Measurements from ENCODE around the gene NOS3.

The NOS3 gene

DNA sequence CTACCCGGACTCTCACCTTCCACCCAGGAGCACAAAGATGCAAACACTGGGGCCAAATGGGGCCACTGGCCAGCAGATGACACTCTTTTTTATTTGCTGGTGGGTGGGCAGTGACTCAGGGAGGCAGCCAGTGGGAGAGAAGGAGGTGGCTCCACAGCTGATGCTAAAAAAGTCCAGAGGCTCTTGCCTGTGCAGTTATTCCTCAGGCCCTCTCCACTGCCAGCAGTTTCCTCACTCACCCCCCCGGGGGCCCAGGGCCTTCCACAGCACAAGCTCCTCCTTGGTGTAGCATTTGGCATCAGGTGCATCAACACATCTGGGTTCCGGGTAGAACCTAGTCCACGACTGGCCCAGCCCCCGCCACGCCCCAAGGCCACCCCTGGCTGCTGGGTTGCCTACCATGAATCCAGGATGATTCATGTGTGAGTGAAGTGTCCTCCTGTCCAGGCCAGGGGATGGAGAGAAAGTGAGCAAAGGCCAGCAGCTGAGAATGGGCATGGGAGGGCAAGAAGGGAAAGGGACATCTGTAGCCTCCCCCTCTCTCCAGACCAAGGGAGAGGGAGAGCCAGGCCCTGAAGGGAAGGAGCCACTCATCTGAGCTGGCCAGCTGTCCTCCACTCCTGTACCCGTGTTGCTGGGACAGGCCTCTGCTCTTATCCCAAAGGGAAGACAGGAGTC lies 11.0 kb upstream of the NOS3 start:
- ChIA-PET CTCF (interaction anchor here (0.8 to 9.6 kb wide), 8 partner anchors 9 to 132 kb away, joined by 3 to 215 read pairs (median 5); partner anchors contain the start of gene NOS3), POLR2A (interaction anchor here (0.9 kb wide), 1 partner anchor 30 kb away, joined by 4 read pairs; no protein-coding TSS in a partner anchor)
- Histone ChIP-seq H3K27ac (ENCODE audit: insufficient read depth in 1 of 2, low read depth in 1 of 2, low read length in 2 of 2, poor library complexity in 1 of 2, severe bottlenecking in 2 of 2) (no peak overlapping the region), H3K4me1 (ENCODE audit: control extremely low read depth in 1 of 4, control insufficient read depth in 4 of 4, insufficient read depth in 4 of 4, low read length in 3 of 4) (peaks cover 0 to 26% (median 19%) of the 10 kb centered on the region in 4 experiments), H3K9me3 (ENCODE audit: control extremely low read depth in 1 of 5, control insufficient read depth in 4 of 5, insufficient read depth in 2 of 5, low read depth in 1 of 5, low read length in 4 of 5) (no peaks in the 10 kb centered on the region), H3K27me3 (replicated peaks in 2 of 5; ENCODE audit: control insufficient read depth in 4 of 5, insufficient read depth in 5 of 5, low read length in 4 of 5) (peaks cover 0 to 85% (median 37%) of the 10 kb centered on the region in 5 experiments), H3K4me3 (ENCODE audit: control insufficient read depth in 1 of 7, extremely low read depth in 1 of 7, insufficient read depth in 4 of 7, low read depth in 2 of 7, low read length in 6 of 7) (no peak overlapping the region), H3K36me3 (ENCODE audit: control insufficient read depth in 4 of 4, insufficient read depth in 4 of 4, low read length in 3 of 4) (no peaks in the 10 kb centered on the region)
- WGBS (ENCODE audit: insufficient coverage): 52% methylated on average over 7 of the region's 7 CpGs
- DNase-seq: peak in 1 of 3 donors; percentile 17

DNA sequence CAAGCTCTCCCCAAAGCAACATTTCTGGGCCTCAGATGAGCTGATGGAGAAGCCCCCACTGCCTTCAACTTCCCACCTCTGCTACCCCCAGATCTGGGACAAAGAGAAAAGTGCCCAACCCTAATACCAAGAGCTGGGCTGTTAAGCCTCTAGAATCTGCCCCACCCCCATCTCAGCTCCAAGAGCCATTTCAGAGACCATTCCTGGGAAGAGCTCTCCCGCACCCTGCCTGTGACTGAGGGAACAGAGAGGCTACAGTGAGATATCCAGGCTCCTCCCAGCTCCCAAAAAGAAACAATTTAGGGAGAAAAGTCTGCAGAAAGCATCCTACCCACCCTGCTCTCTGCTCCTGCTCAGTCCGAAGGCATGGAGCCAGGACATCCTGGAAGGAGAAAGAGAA lies 10.2 kb upstream of the NOS3 start:
- Histone ChIP-seq H3K4me1 (ENCODE audit: control extremely low read depth in 1 of 4, control insufficient read depth in 4 of 4, insufficient read depth in 4 of 4, low read length in 3 of 4) (peaks cover 0 to 20% (median 14%) of the 10 kb centered on the region in 4 experiments), H3K4me3 (ENCODE audit: control insufficient read depth in 1 of 7, extremely low read depth in 1 of 7, insufficient read depth in 4 of 7, low read depth in 2 of 7, low read length in 6 of 7) (no peak overlapping the region), H3K27ac (ENCODE audit: insufficient read depth in 1 of 2, low read depth in 1 of 2, low read length in 2 of 2, poor library complexity in 1 of 2, severe bottlenecking in 2 of 2) (no peak overlapping the region), H3K27me3 (replicated peaks in 2 of 5; ENCODE audit: control insufficient read depth in 4 of 5, insufficient read depth in 5 of 5, low read length in 4 of 5) (peaks cover 0 to 78% (median 37%) of the 10 kb centered on the region in 5 experiments), H3K9me3 (ENCODE audit: control extremely low read depth in 1 of 5, control insufficient read depth in 4 of 5, insufficient read depth in 2 of 5, low read depth in 1 of 5, low read length in 4 of 5) (no peaks in the 10 kb centered on the region), H3K36me3 (ENCODE audit: control insufficient read depth in 4 of 4, insufficient read depth in 4 of 4, low read length in 3 of 4) (no peaks in the 10 kb centered on the region)
- ChIA-PET CTCF (interaction anchor here (0.8 to 9.6 kb wide), 5 partner anchors 8 to 131 kb away, joined by 4 to 215 read pairs (median 5); partner anchors contain the start of gene NOS3), POLR2A (interaction anchor here (0.9 kb wide), 1 partner anchor 29 kb away, joined by 4 read pairs; no protein-coding TSS in a partner anchor)
- WGBS (ENCODE audit: insufficient coverage): 67% methylated on average over 1 of the region's 2 CpGs
- no peak for DNase-seq

DNA sequence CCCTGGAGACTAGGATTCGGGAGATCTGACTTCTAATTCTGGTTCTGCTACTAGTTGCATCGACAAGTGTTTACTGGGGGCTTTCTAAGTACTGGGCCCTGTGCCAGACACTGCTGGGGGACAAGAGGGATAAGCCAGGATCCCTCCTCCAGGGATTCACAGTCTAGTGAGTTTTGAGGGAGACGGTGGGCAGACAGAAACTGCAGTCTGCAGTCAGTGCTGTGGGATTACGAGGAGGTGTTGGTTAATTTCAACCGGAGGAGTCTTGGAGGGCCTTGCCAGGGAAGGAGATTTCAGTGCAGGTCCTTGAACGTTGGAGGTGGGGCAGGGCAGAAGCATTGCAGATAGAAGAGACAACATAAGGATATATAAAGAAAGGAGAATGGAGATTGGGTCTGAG lies 9.2 kb upstream of the NOS3 start:
- H3K4me3 ChIP-seq (ENCODE audit: control insufficient read depth in 1 of 7, extremely low read depth in 1 of 7, insufficient read depth in 4 of 7, low read depth in 2 of 7, low read length in 6 of 7): no peak overlapping the region
- H3K27ac ChIP-seq (ENCODE audit: insufficient read depth in 1 of 2, low read depth in 1 of 2, low read length in 2 of 2, poor library complexity in 1 of 2, severe bottlenecking in 2 of 2): no peak overlapping the region
- H3K36me3 ChIP-seq (ENCODE audit: control insufficient read depth in 4 of 4, insufficient read depth in 4 of 4, low read length in 3 of 4): no peaks in the 10 kb centered on the region
- H3K27me3 ChIP-seq (replicated peaks in 2 of 5; ENCODE audit: control insufficient read depth in 4 of 5, insufficient read depth in 5 of 5, low read length in 4 of 5): peaks cover 0 to 69% (median 36%) of the 10 kb centered on the region in 5 experiments
- H3K9me3 ChIP-seq (ENCODE audit: control extremely low read depth in 1 of 5, control insufficient read depth in 4 of 5, insufficient read depth in 2 of 5, low read depth in 1 of 5, low read length in 4 of 5): no peaks in the 10 kb centered on the region
- H3K4me1 ChIP-seq (ENCODE audit: control extremely low read depth in 1 of 4, control insufficient read depth in 4 of 4, insufficient read depth in 4 of 4, low read length in 3 of 4): peaks cover 0 to 22% (median 14%) of the 10 kb centered on the region in 4 experiments
- 84% methylated on average over 5 of the region's 6 CpGs for WGBS (ENCODE audit: insufficient coverage)
- CTCF ChIA-PET: interaction anchor here (1.2 to 9.6 kb wide), 3 partner anchors 13 to 41 kb away, joined by 4 to 215 read pairs (median 4); no protein-coding TSS in a partner anchor
- POLR2A ChIA-PET: no interaction called here
- DNase-seq: no peak

GRCh38 chr7:150982351-150982750 lies 8.5 kb upstream of the NOS3 start:
- POLR2A ChIA-PET: no interaction called here
- H3K27me3 ChIP-seq (replicated peaks in 2 of 5; ENCODE audit: control insufficient read depth in 4 of 5, insufficient read depth in 5 of 5, low read length in 4 of 5): peaks cover 0 to 64% (median 30%) of the 10 kb centered on the region in 5 experiments
- H3K27ac ChIP-seq (ENCODE audit: insufficient read depth in 1 of 2, low read depth in 1 of 2, low read length in 2 of 2, poor library complexity in 1 of 2, severe bottlenecking in 2 of 2): no peak overlapping the region
- no peaks in the 10 kb centered on the region for H3K9me3 ChIP-seq (ENCODE audit: control extremely low read depth in 1 of 5, control insufficient read depth in 4 of 5, insufficient read depth in 2 of 5, low read depth in 1 of 5, low read length in 4 of 5)
- H3K36me3 ChIP-seq (ENCODE audit: control insufficient read depth in 4 of 4, insufficient read depth in 4 of 4, low read length in 3 of 4): no peaks in the 10 kb centered on the region
- 71% methylated on average over 3 of the region's 3 CpGs for WGBS (ENCODE audit: insufficient coverage)
- H3K4me3 ChIP-seq (ENCODE audit: control insufficient read depth in 1 of 7, extremely low read depth in 1 of 7, insufficient read depth in 4 of 7, low read depth in 2 of 7, low read length in 6 of 7): no peak overlapping the region
- CTCF ChIA-PET: interaction anchor here (1.2 to 9.6 kb wide), 4 partner anchors 12 to 41 kb away, joined by 4 to 215 read pairs (median 24); no protein-coding TSS in a partner anchor
- DNase-seq: no peak
- peaks cover 0 to 18% (median 12%) of the 10 kb centered on the region in 4 experiments for H3K4me1 ChIP-seq (ENCODE audit: control extremely low read depth in 1 of 4, control insufficient read depth in 4 of 4, insufficient read depth in 4 of 4, low read length in 3 of 4)

DNA sequence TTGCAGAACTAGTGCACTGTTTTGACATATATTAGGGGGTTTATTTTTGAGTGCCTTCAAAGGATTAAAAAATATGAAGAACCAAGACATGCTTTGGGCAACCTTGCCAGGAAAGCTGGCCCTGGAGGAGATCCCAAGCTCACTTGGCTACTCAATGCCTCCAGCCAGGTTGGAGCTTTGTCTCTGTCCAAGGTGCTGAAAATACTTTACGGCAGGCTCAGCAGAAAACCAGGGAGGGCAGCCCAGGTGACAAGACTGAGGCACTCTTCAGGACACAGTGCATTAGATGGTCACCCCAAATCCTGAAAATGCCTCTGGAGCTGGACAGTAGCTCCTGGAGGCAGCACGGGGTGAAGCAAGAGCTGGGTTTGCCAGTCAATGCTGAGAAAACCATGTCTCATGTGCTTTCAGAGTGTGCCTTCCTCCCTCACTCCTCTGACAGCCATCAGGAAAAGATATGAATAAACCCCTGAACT lies 6.9 kb upstream of the NOS3 start:
- H3K27ac ChIP-seq (ENCODE audit: insufficient read depth in 1 of 2, low read depth in 1 of 2, low read length in 2 of 2, poor library complexity in 1 of 2, severe bottlenecking in 2 of 2): no peak overlapping the region
- peak in 2 of 3 donors; percentile 56 to 62 for DNase-seq
- ChIA-PET CTCF (interaction anchor here (0.8 to 9.6 kb wide), 17 partner anchors 8 to 207 kb away, joined by 3 to 215 read pairs (median 4); partner anchors contain the start of gene ABCB8), POLR2A (interaction anchor here (0.8 kb wide), 1 partner anchor 21 kb away, joined by 4 read pairs; no protein-coding TSS in a partner anchor)
- H3K27me3 ChIP-seq (replicated peaks in 2 of 5; ENCODE audit: control insufficient read depth in 4 of 5, insufficient read depth in 5 of 5, low read length in 4 of 5): peaks cover 0 to 56% (median 24%) of the 10 kb centered on the region in 5 experiments
- peaks cover 0 to 17% (median 12%) of the 10 kb centered on the region in 4 experiments for H3K4me1 ChIP-seq (ENCODE audit: control extremely low read depth in 1 of 4, control insufficient read depth in 4 of 4, insufficient read depth in 4 of 4, low read length in 3 of 4)
- no peaks in the 10 kb centered on the region for H3K36me3 ChIP-seq (ENCODE audit: control insufficient read depth in 4 of 4, insufficient read depth in 4 of 4, low read length in 3 of 4)
- no peak overlapping the region for H3K4me3 ChIP-seq (ENCODE audit: control insufficient read depth in 1 of 7, extremely low read depth in 1 of 7, insufficient read depth in 4 of 7, low read depth in 2 of 7, low read length in 6 of 7)
- no peaks in the 10 kb centered on the region for H3K9me3 ChIP-seq (ENCODE audit: control extremely low read depth in 1 of 5, control insufficient read depth in 4 of 5, insufficient read depth in 2 of 5, low read depth in 1 of 5, low read length in 4 of 5)
- 9% methylated on average over 2 of the region's 2 CpGs for WGBS (ENCODE audit: insufficient coverage)

GRCh38 chr7:150986099-150986512 lies 4.7 kb upstream of the NOS3 start:
- H3K27me3 ChIP-seq (replicated peaks in 2 of 5; ENCODE audit: control insufficient read depth in 4 of 5, insufficient read depth in 5 of 5, low read length in 4 of 5): peaks cover 0 to 45% (median 10%) of the 10 kb centered on the region in 5 experiments

More at GRCh38 chr7:150986099-150986512, 4.7 kb upstream of the NOS3 start:
- no peak overlapping the region for H3K4me3 ChIP-seq (ENCODE audit: control insufficient read depth in 1 of 7, extremely low read depth in 1 of 7, insufficient read depth in 4 of 7, low read depth in 2 of 7, low read length in 6 of 7)
- ChIA-PET CTCF (interaction anchor here (1.0 to 9.6 kb wide), 19 partner anchors 8 to 206 kb away, joined by 3 to 215 read pairs (median 4); no protein-coding TSS in a partner anchor), POLR2A (interaction anchor here (0.6 kb wide), 1 partner anchor 433 kb away, joined by 3 read pairs; no protein-coding TSS in a partner anchor)
- WGBS (ENCODE audit: insufficient coverage): 9% methylated on average over 16 of the region's 16 CpGs
- peak in 2 of 3 donors; percentile 56 to 67 for DNase-seq
- peaks cover 0 to 15% (median 12%) of the 10 kb centered on the region in 4 experiments for H3K4me1 ChIP-seq (ENCODE audit: control extremely low read depth in 1 of 4, control insufficient read depth in 4 of 4, insufficient read depth in 4 of 4, low read length in 3 of 4)
- H3K36me3 ChIP-seq (ENCODE audit: control insufficient read depth in 4 of 4, insufficient read depth in 4 of 4, low read length in 3 of 4): no peaks in the 10 kb centered on the region
- no peak overlapping the region for H3K27ac ChIP-seq (ENCODE audit: insufficient read depth in 1 of 2, low read depth in 1 of 2, low read length in 2 of 2, poor library complexity in 1 of 2, severe bottlenecking in 2 of 2)
- peaks cover 0 to 14% (median 13%) of the 10 kb centered on the region in 5 experiments for H3K9me3 ChIP-seq (ENCODE audit: control extremely low read depth in 1 of 5, control insufficient read depth in 4 of 5, insufficient read depth in 2 of 5, low read depth in 1 of 5, low read length in 4 of 5)
